HG02571 (cell line): ENCODE measurements around the gene CAMKK1.

Experiments
- ATAC-seq: cut with Tn5 transposase; IDR thresholded peaks from one replicate; pipeline ENCODE4 v1.9.1; 2021; ENCODE audit warnings: mild to moderate bottlenecking, moderate library complexity; ENCODE audit not compliant: unreplicated experiment

The CAMKK1 gene

DNA sequence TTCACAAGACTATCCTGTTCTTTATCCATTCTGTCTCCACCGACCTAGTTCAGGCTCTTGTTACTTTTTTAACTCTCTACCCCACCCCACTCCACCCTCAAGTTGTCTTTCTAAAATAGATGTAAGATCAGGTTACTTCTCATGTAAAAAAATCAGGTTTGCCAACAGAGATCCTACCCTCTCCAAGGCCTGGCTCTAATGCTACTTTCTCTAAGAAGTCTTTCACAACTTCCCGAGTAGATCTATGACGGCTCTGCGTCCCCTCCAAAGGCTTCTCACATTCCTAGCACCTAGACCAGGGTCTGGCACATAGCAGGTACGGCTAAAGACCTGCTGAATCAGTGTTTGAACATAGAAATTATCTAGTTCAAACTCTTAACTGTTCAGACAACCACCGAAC is 77.7 kb downstream of the CAMKK1 start:
- no peak for ATAC-seq

DNA sequence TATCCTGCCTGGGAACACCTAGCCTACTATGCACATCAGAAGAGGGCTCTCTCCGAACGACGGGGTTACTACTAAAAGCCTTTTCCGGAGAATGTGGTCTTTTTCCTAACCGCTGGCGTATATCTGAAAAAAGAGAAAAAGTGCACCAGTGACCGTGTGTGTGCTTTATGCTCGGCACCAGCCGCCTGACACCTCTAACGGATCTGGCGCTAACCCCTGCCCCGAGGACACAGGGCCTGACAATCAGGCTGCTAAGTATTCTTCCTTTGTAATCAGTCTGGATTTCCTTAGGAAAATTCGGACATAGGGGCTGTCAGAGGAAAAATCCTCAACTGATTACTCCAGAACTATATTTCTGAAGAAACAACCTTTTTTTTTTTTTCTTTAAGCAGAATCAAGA is 78.5 kb downstream of the CAMKK1 start:
- ATAC-seq = no peak

DNA sequence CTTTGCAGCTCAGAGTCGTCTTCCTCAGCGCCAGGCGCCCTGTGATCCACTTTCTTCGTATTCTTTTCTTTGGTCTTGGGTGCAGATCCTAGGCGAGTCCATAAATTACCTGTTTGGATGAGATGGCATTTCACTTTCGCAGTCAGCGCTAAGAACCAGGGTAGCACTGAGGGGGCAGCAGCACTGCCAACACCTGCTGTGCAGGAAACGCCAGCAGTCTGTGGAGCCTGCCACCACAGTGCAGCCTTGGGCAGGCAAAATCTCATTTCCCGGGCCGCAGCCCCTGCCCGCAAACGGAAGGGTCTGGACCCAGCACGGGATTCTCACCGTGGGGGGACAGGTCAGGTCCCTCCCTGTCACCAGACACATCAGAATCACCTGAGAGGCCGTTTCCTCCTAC is 79.7 kb downstream of the CAMKK1 start:
- ATAC-seq = no peak

DNA sequence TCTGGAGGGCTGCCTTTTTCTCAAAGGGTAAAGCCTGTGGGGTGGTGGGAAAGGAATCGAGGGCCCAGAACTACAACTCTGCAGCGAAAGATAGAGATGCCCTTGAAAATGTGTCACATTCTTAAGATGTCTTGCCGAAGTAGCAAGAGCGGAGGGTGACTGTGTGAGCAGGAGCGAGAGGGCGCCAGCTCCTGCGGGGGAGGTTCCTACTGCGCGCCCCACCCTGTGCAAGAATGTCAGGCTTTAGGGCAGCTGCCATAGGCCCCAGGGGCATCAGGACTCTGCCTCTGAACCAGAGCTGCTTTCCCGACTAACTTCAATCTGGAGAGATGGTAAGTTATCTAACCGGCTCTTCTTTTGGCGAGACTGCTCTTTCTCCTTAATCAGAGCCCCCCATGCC is 80.1 kb downstream of the CAMKK1 start:
- no peak for ATAC-seq

DNA sequence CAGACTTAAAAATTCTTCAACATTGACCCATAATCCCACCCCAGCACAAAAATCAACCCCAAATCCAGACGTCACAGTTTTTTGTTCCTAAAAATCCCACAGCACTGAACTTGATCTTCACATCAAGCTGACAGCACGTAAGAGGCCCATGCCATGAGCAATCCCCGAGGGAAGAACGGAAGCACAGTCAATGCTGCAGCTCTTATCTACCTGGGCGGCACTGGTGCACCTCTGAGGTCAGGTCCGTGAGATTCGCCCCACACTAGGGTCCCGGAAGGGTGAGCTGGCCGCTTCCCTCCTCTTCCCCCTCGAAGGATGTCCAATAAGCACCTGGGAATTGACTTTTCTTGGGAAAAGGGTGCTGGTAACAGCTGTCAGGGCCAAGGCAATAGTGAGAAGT is 80.6 kb downstream of the CAMKK1 start:
- no peak for ATAC-seq
